Left lung (tissue), 10 donors: ENCODE measurements around the gene KANK4. TPM values are rescaled to one million over a fixed set of nuclear protein-coding genes. Genes with fewer than 3 reads are reported as not detected.
A peak's percentile ranks its signal among the peaks of the same experiment; 100 is the strongest.

ENCODE experiments used
- ATAC-seq: fragments of 200-7000 bp; cut with Tn5 transposase; one replicate; pipeline ENCODE4 v1.9.1; 2020; ENCODE audit warnings: moderate library complexity
- DNase-seq, 4 donors: peaks; one replicate each; pipeline ENCODE4 v3.0.0-alpha.2; 2013 to 2020
- H3K27ac ChIP-seq, 2 donors: fragments of 200-600 bp; sonication (generic) in 1 of 2; one replicate each; pipeline versions ENCODE4 v1.5.0 to v1.8.0; 2020 to 2021
- H3K27me3 ChIP-seq, 2 donors: fragments of 200-600 bp; sonication (generic) in 1 of 2; one replicate each; pipeline versions ENCODE4 v1.5.0 to v1.8.0; 2020 to 2021
- H3K36me3 ChIP-seq, 2 donors: fragments of 200-600 bp; sonication (generic) in 1 of 2; one replicate each; pipeline versions ENCODE4 v1.5.0 to v1.8.0; 2020 to 2021
- H3K4me1 ChIP-seq, 2 donors: fragments of 200-600 bp; one replicate each; pipeline ENCODE4 v1.8.0; 2021
- H3K4me3 ChIP-seq, 2 donors: fragments of 200-600 bp; sonication (generic) in 1 of 2; one replicate each; pipeline versions ENCODE4 v1.5.0 to v1.8.0; 2020 to 2021; ENCODE audit warnings: mild to moderate bottlenecking in 1 of 2
- H3K9me3 ChIP-seq, 2 donors: fragments of 200-600 bp; sonication (generic) in 1 of 2; one replicate each; pipeline versions ENCODE4 v1.5.0 to v1.8.0; 2020 to 2021
- intact Hi-C, 2 donors: fragments of 100-400 bp; cut with DNase I; formaldehyde crosslinking; loops; one replicate each; pipeline versions ENCODE4 v1.11.2 to v1.14.2; 2022
- polyA plus RNA-seq, 6 donors: library from polyadenylated mRNA; unstranded; fragments of 120-200 nt; gene quantifications; one replicate each; pipeline ENCODE4 v1.2.1, GENCODE V29; 2013; ENCODE audit not compliant: insufficient read length in 6 of 6
- total RNA-seq, 2 donors: library from RNA; stranded (reverse); fragmentation: NEBNext Ultra II Directional; extraction: Animal tissue kit (Norgen Biotek cat#: 25700); gene quantifications; one replicate each; pipeline ENCODE4 v1.2.1, GENCODE V29; 2021
- TF ChIP-seq, protein P1 (sequence below), 2 donors: fragments of 200-600 bp; sonication (generic) in 1 of 2; IDR thresholded peaks; one replicate each; pipeline versions ENCODE4 v1.5.0 to v1.8.0; 2021; ENCODE audit warnings: antibody characterized with exemption in 2 of 2
- donor health status: DM: no; HTN: yes; CAD: no.
- donor health status: DM: no; HTN: no; CAD: no.

KANK4 gene
- total and polyA plus RNA-seq, 8 donors, result 2.0 to 15.1 (median 11.2) TPM

- DNase-seq (no peak), ATAC-seq (peak; percentile 15)
- Histone ChIP-seq H3K4me3 (no peak overlapping the region), H3K27me3 (no peaks in the 10 kb centered on the region), H3K4me1 (peaks cover 0 to 10% of the 10 kb centered on the region in 2 donors), H3K36me3 (no peaks in the 10 kb centered on the region), H3K27ac (no peak overlapping the region), H3K9me3 (no peaks in the 10 kb centered on the region)
- intact Hi-C loops, result no loop called here
- TF ChIP-seq, protein P1, sequence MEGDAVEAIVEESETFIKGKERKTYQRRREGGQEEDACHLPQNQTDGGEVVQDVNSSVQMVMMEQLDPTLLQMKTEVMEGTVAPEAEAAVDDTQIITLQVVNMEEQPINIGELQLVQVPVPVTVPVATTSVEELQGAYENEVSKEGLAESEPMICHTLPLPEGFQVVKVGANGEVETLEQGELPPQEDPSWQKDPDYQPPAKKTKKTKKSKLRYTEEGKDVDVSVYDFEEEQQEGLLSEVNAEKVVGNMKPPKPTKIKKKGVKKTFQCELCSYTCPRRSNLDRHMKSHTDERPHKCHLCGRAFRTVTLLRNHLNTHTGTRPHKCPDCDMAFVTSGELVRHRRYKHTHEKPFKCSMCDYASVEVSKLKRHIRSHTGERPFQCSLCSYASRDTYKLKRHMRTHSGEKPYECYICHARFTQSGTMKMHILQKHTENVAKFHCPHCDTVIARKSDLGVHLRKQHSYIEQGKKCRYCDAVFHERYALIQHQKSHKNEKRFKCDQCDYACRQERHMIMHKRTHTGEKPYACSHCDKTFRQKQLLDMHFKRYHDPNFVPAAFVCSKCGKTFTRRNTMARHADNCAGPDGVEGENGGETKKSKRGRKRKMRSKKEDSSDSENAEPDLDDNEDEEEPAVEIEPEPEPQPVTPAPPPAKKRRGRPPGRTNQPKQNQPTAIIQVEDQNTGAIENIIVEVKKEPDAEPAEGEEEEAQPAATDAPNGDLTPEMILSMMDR (IDR thresholded peaks at IDR 0.05), result no peak
Observed at GRCh38 chr1:62299426-62300200, 19.6 kb downstream of the KANK4 start.

DNA sequence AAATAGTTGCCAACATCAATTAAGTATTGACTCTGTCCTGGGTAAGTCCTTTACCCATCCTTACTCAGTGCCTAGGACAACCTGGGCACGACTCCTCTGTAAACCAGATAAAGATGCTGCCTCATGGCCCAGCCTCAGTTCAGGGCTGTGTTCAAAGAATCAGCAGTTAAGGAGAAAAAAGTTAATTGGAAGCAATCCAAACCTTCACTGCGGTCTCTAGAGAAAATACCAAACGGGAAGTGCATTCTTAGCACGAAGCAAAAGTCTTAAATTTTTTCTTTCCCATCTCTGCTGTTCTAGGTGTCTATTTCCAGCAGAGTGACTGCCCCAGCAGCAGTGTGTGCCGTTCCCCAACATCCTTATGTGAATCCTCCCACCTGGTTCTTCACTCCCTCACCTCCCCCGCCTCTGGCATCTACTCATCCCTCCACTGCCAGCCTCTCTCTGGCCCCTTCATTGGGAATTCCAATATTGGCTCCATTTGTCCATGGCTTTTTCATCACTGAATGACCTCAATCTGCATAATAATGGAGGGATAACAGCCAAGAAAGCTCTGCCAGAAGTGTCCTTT is 23.2 kb downstream of the KANK4 start:
- Histone ChIP-seq H3K27me3 (no peaks in the 10 kb centered on the region), H3K4me1 (peaks cover 0 to 10% of the 10 kb centered on the region in 2 donors), H3K4me3 (no peak overlapping the region), H3K9me3 (no peaks in the 10 kb centered on the region), H3K27ac (no peak overlapping the region), H3K36me3 (no peaks in the 10 kb centered on the region)
- ATAC-seq (peak; percentile 41), DNase-seq (peak in 1 of 4 donors; percentile 49)
- intact Hi-C loops, result no loop called here
- TF ChIP-seq, protein P1 (IDR thresholded peaks at IDR 0.05), result no peak

GRCh38 chr1:62294261-62294660 is 25.0 kb downstream of the KANK4 start:
- H3K27ac ChIP-seq, result no peak overlapping the region
- TF ChIP-seq, protein P1 (IDR thresholded peaks at IDR 0.05), result no peak
- DNase-seq, result no peak
- H3K27me3 ChIP-seq, result no peaks in the 10 kb centered on the region
- peaks cover 0 to 10% of the 10 kb centered on the region in 2 donors for H3K4me1 ChIP-seq
- no peak overlapping the region for H3K4me3 ChIP-seq
- intact Hi-C loops, result no loop called here
- no peaks in the 10 kb centered on the region for H3K36me3 ChIP-seq
- ATAC-seq, result peak; percentile 47
- H3K9me3 ChIP-seq, result no peaks in the 10 kb centered on the region

- Histone ChIP-seq H3K4me3 (no peak overlapping the region), H3K27me3 (peaks cover 0 to 27% of the 10 kb centered on the region in 2 donors), H3K27ac (no peak overlapping the region), H3K36me3 (no peaks in the 10 kb centered on the region), H3K4me1 (peaks cover 3 to 11% of the 10 kb centered on the region in 2 donors), H3K9me3 (no peaks in the 10 kb centered on the region)
- intact Hi-C loops, result no loop called here
- no peak for ATAC-seq
- TF ChIP-seq, protein P1 (IDR thresholded peaks at IDR 0.05), result no peak
- no peak for DNase-seq
Observed at GRCh38 chr1:62288662-62289061, 30.6 kb downstream of the KANK4 start.

DNA sequence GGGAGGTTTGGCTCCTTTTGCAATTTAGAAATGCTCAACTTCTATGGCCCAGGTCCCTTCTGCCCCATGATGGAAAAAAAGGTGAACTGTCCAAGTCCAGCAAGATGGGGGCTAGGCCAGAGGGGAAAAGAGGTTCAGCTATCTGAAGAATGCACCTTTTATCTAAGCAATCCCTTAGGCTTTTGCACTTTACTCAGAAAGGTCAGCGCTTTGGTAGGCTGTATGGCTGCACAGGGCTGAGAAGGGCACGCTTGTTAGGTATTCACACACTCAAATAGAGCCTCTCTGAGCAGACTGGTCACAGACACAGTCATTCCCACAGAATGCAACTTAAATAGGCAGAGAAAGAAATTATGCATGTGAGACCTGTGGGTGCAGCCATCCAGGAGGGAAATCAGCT is 31.0 kb downstream of the KANK4 start:
- Histone ChIP-seq H3K9me3 (no peaks in the 10 kb centered on the region), H3K36me3 (no peaks in the 10 kb centered on the region), H3K4me1 (peaks cover 3 to 11% of the 10 kb centered on the region in 2 donors), H3K4me3 (no peak overlapping the region), H3K27ac (no peak overlapping the region), H3K27me3 (peaks cover 0 to 27% of the 10 kb centered on the region in 2 donors)
- ATAC-seq (no peak), DNase-seq (no peak)
- intact Hi-C loops, result no loop called here
- TF ChIP-seq, protein P1 (IDR thresholded peaks at IDR 0.05), result no peak
